Hematopoietic multipotent progenitor cell treated with erythropoietin and hydrocortisone succinate and interleukin-3 and kit ligand, for 8 days (in vitro differentiated cells): Measurements from ENCODE around the gene RBMS3.

Experiments used
- DNase-seq: peaks from one replicate; pipeline ENCODE4 v3.0.0-alpha.2; 2015

Gene RBMS3

DNA sequence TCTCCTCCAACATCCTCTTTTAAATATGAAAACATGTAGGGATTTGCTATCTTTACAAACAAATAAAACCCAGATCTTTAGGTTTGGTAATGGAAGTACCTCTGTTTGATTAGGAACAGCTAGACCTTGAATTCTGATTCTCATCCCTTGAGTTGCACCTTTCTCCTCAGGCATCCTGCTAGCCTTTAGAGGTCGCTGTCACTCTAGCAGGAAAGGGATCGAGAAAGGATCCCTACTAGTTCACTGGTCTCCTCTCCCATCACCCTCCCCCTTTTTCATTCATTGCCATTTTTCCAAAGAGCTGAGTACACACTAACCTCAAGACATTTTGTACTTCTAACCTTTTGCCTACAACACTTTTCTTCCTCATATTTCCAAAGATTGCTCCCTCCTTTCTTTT lies 569.8 kb downstream of the RBMS3 start:
- DNase-seq = no peak

- DNase-seq = no peak
Measured at GRCh38 chr3:29852767-29853166, 571.9 kb downstream of the RBMS3 start.

DNA sequence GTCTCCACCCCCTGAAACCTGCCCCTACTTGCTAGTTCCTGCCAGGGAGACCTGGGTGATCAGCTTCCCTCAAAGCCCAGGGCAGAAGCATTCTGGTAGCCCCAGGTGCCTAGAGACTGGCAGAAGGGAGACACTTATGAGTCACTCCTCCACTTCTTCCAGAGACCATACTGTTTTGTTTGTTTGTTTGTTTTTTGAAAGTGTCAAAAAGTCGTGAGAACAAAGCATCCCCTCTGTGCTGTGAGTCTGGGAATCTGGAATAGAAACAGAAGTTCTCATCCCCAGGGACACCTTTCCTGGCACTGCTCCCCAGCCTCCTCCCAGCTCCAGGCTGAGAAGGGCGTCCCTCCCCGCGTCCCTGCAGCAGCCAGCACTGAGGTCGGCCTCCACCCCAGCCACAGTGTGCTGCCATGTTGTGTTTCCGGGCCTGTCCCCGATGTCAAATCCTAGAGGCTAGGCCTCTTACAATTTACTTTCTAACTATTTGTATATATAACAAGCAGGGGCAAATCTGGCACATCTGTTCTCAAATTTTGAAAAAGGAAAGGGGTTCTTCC lies 573.0 kb downstream of the RBMS3 start:
- no peak for DNase-seq

DNA sequence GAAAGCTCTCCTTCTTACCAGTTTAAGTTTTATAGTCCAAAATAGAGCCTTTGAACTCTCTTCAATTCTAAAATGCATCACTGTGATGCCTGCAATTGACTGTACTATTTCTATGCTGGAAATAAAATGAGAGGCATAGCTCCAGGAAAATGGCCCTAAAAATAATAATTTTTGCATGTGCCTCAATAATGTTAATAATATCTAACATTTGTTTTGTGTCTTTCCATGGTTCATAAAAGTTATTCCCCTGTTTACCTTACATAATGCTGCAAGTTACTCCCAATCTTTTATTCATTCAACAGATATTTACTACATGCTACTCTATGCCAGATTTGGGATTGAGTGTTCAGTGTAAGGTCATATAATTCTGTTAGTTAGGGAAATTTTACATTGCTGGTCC lies 574.0 kb downstream of the RBMS3 start:
- no peak for DNase-seq

- no peak for DNase-seq
Measured at GRCh38 chr3:29859726-29860270, 578.9 kb downstream of the RBMS3 start.

DNA sequence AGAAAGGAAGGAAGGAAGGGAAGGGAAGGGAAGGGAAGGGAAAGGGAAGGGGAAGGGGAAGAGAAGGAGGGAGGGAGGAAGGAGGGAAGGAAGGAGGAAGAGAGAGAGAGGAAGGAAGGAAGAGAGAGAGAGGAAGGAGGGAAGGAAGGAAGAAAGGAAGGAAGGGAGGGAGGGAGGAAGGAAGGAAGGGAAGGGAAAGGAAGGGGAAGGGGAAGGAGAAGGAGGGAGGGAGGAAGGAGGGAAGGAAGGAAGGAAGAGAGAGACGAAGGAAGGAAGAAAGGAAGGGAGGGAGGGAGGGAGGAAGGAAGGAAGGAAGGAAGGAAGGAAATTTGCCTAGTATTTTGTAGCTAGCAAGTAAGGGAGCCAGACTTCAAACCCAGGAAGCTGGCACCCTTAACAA lies 583.9 kb downstream of the RBMS3 start:
- no peak for DNase-seq

- no peak for DNase-seq
Measured at GRCh38 chr3:29868543-29869101, 587.8 kb downstream of the RBMS3 start.

GRCh38 chr3:29870136-29870535 lies 589.3 kb downstream of the RBMS3 start:
- no peak for DNase-seq

- DNase-seq = no peak
Measured at GRCh38 chr3:29871087-29871486, 590.2 kb downstream of the RBMS3 start.

GRCh38 chr3:29880809-29881208 lies 599.9 kb downstream of the RBMS3 start:
- DNase-seq = no peak

DNA sequence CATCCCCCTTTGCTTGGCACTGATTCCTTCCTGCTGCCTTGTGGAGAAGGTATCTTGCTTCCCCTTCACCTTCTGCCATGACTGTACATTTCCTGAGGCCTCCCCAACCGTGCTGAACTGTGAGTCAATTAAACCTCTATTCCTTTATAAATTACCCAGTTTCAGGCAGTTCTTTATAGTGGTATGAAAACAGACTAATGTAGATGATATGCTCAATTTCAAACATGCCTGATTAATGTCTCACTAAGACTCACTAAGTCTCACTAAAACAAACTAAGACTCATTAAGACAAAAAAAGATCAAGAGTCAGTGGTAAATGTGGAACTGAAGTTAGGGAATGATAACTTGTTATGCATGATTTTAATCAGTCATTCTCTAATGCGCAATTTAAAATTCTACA lies 606.6 kb downstream of the RBMS3 start:
- DNase-seq = no peak

GRCh38 chr3:29889215-29889614 lies 608.3 kb downstream of the RBMS3 start:
- DNase-seq = no peak

GRCh38 chr3:29890801-29891200 lies 609.9 kb downstream of the RBMS3 start:
- DNase-seq = no peak

DNA sequence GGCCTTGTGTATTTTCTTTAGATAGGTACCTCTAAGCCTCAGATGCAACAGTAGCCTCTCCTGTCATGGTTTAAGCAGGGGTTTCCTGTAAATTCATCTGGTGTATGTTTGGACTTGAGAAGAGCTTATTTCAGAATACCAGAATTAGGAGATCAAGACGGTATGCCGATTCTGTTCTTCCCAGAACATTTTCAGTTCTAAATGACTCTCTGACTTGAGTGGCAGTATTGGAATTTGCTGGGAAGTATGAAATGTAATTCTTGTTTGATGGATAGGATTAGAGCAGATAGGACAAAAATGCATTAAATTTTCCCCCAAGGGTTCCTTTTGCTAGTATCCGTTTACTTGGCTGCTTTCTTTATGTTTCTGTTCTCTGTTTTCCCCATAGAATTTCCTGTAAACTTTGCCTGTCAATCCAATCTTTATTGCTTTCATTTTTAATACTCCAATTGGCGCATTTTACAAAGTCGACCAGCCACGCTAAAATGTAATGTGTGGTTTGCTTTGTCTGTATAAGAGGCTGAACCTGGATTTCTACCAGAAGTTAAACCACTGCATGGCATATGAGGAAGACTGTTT lies 612.2 kb downstream of the RBMS3 start:
- no peak for DNase-seq

- DNase-seq = no peak
Measured at GRCh38 chr3:29896856-29897255, 616.0 kb downstream of the RBMS3 start.

GRCh38 chr3:29898171-29898965 lies 617.5 kb downstream of the RBMS3 start:
- DNase-seq = no peak

DNA sequence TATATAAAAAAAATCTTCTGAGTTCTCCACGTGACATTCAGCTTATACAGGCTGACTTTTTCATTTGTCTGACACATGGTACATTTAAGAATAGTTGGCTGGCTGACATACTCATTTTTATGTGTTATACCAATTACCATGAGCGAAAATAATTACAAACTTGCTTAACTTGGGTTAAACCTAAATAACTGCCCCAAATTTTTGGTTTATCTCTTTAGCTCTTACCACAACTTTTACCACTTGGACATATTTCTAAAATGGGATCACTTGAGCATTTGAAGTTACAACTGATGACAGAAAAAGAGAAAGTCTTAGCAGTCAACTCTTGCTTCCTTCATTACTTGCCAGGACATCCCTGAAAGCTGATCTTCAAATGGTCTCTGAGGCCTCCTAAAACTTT lies 618.1 kb downstream of the RBMS3 start:
- no peak for DNase-seq

DNA sequence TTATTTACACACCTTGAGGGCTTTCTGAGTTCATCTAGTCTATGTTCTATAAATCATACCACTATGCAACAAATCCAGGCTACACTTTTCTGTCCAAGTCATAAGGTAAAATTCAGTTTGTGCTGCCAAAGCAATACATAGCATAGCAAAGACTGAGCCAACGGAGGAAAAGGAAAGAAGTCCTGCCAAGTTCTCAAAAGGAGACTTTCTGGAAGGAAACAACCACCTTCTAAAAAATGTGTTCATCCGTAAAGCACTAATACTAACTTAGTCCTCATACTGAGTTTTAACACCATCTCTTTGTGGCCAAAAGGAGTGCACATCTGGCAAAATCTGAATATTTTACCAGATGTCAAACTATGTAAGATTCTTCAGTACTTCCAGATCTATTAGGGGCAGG lies 620.2 kb downstream of the RBMS3 start:
- DNase-seq = no peak

DNA sequence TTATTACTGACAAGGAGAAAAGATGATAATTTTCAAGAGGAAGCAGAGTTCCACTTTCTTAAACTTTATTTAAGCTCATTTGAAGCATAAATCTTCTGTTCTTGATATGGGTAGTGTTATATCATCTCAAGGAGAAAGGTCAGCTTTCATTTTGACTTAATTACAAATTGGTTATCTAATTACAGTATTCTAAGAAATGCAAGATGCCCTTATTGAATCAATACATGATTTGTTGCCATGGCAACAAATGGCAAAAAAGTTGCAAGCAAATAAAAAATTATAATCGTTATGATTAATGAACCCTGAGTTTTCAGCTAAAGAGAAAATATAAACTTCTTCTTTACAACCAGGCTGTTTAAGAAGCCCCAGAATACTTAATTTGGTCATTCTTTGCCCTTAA lies 622.7 kb downstream of the RBMS3 start:
- no peak for DNase-seq

- DNase-seq = no peak
Measured at GRCh38 chr3:29906906-29907305, 626.0 kb downstream of the RBMS3 start.

DNA sequence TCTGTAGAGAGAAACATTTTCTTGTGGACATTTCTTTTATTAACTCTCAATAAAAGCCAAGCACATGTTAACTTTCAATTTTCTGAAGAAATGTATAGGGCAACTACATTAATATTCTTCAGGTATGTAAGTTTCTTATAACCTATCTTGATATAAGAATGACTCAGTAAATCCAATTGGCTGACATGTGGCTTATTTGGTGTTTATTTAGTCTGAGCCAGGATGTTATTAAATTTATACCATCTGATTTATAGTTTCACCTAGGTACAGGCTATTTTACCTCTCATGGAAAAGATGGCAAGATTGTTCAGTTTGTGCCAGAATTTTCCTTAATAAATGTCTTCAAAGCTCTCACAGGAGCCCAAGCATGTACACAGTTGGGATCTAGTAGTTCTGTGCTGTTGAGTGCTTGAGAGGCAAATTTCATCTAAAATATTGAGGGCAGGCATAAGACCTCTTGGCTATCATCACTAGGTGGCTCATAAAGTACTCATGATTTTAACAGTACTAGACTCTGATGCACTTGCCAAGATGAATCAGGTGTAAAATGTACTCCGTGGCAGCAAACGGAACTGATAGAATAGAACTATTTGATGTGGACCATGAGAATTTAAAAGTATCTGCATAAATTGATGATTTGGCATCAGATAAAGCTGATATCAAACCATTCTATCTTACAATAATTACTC lies 631.9 kb downstream of the RBMS3 start:
- no peak for DNase-seq

DNA sequence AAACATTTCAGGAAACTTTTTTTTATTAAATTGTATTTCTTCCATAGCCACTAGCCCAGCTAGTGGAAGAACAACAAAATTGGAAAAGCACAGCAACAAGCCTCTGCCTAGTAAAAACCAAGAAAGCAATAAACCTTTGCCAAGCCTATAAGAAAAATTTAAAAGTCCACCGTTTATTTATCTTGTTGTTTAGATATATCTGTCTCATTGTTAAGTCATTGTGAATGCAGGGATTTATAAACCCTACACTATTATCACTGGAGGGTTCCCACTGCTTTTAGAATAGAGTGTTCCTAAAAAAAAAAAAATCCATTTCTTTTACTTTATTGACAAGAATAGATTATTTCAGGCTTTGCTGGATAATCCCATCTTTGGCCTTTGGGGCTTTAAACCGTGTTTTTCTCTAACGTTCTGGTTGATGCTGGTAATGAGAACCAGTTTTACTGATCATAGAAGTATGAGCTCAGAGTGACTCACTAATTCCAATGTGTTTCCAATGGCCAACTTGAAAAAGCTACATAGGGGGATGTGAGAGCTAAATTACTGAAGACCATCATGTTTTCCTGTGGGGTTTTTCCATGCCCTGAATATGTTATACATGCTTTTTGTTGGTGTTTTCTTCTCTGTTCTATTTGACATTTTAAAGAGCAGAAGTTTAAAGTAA lies 634.1 kb downstream of the RBMS3 start:
- no peak for DNase-seq

GRCh38 chr3:29919571-29919970 lies 638.7 kb downstream of the RBMS3 start:
- no peak for DNase-seq
